Measurements from ENCODE around the gene CHP1.
A peak's percentile ranks its signal among the peaks of the same experiment; 100 is the strongest.

The CHP1 gene

GRCh38 chr15:41230650-41231421, at the start of gene CHP1, which contains the start of gene EXD1 (continued):
- TF ChIP-seq SETDB1 (IDR thresholded peaks at IDR 0.05; ENCODE audit: insufficient read length, low read length) (peak; percentile 92), ZNF792 (tag by site-specific recombination; IDR thresholded peaks at IDR 0.05) (peak; percentile 50; the same call in 1 of the 2 replicates), ZBTB49 (tag by site-specific recombination; IDR thresholded peaks at IDR 0.05; ENCODE audit: low read depth) (no peak), ZNF155 (tag by site-specific recombination; IDR thresholded peaks at IDR 0.05) (no peak), ZBTB1 (tag by site-specific recombination; IDR thresholded peaks at IDR 0.05) (no peak), ZNF830 (tag by site-specific recombination; IDR thresholded peaks at IDR 0.05; ENCODE audit: low read depth) (no peak), ZNF837 (tag by site-specific recombination; IDR thresholded peaks at IDR 0.05) (no peak), GLI2 (tag by site-specific recombination; IDR thresholded peaks at IDR 0.05; ENCODE audit: borderline replicate concordance, low read depth) (no peak), ZSCAN4 (tag by site-specific recombination; IDR thresholded peaks at IDR 0.05) (no peak), MEIS1 (CRISPR knock-in tag; IDR thresholded peaks at IDR 0.05; ENCODE audit: borderline replicate concordance) (no peak), ZNF146 (tag by site-specific recombination; IDR thresholded peaks at IDR 0.05) (no peak), PRDM1 (tag by site-specific recombination; IDR thresholded peaks at IDR 0.05) (peak; percentile 56; the same call in 1 of the 2 replicates), SALL2 (tag by site-specific recombination; IDR thresholded peaks at IDR 0.05; ENCODE audit: borderline replicate concordance) (no peak), ZNF184 (tag by site-specific recombination; IDR thresholded peaks at IDR 0.05) (no peak; the same call in 1 of the 2 replicates), ZNF558 (tag by site-specific recombination; IDR thresholded peaks at IDR 0.05) (no peak; the same call in 1 of the 2 replicates), ZNF701 (tag by site-specific recombination; IDR thresholded peaks at IDR 0.05) (no peak), ZNF426 (tag by site-specific recombination; IDR thresholded peaks at IDR 0.05) (no peak), ZNF138 (tag by site-specific recombination; IDR thresholded peaks at IDR 0.05; ENCODE audit: borderline replicate concordance) (no peak), ZNF24 (tag by site-specific recombination; IDR thresholded peaks at IDR 0.05) (0 out of 2 replicates have a peak, but pooled peaks have one; percentile 48), ZNF350 (tag by site-specific recombination; IDR thresholded peaks at IDR 0.05) (no peak), ZBTB8A (tag by site-specific recombination; IDR thresholded peaks at IDR 0.05) (peak; percentile 95), ZNF121 (tag by site-specific recombination; IDR thresholded peaks at IDR 0.05) (no peak), ZNF335 (tag by site-specific recombination; conservative IDR thresholded peaks at IDR 0.05) (peak; percentile 94), GLIS1 (tag by site-specific recombination; IDR thresholded peaks at IDR 0.05) (peak; percentile 64), HOXD13 (CRISPR knock-in tag; IDR thresholded peaks at IDR 0.05; ENCODE audit: borderline replicate concordance) (no peak), ZNF660 (tag by site-specific recombination; IDR thresholded peaks at IDR 0.05) (peak; percentile 25), ZNF2 (tag by site-specific recombination; IDR thresholded peaks at IDR 0.05) (peak; percentile 86; the same call in 1 of the 2 replicates), ZFP3 (tag by site-specific recombination; IDR thresholded peaks at IDR 0.05; ENCODE audit: low read depth) (no peak), ZNF10 (tag by site-specific recombination; IDR thresholded peaks at IDR 0.05) (peak; percentile 41; the same call in 1 of the 2 replicates), ZNF585B (tag by site-specific recombination; IDR thresholded peaks at IDR 0.05) (no peak), WT1 (tag by site-specific recombination; IDR thresholded peaks at IDR 0.05) (peak; percentile 92), ZSCAN30 (tag by site-specific recombination; IDR thresholded peaks at IDR 0.05) (peak; percentile 75), RBAK (tag by site-specific recombination; IDR thresholded peaks at IDR 0.05) (no peak), ZNF19 (tag by site-specific recombination; IDR thresholded peaks at IDR 0.05; ENCODE audit: low read depth) (no peak), ZBTB17 (tag by site-specific recombination; IDR thresholded peaks at IDR 0.05) (peak; percentile 97), ZNF639 (tag by site-specific recombination; IDR thresholded peaks at IDR 0.05) (no peak; the same call in none of the 2 replicates), ZNF560 (tag by site-specific recombination; IDR thresholded peaks at IDR 0.05; ENCODE audit: borderline replicate concordance) (no peak), ZNF48 (tag by site-specific recombination; IDR thresholded peaks at IDR 0.05) (no peak)
